Sigmoid colon (tissue), 4 donors: ENCODE data around the gene ADCY3.

ENCODE experiments used
- POLR2A ChIP-seq, 2 donors: fragments of 450-650 bp; IDR thresholded peaks; one replicate each; pipeline ENCODE4 v1.6.1; 2016; ENCODE audit warnings: antibody characterized with exemption in 2 of 2, mild to moderate bottlenecking in 2 of 2, moderate library complexity in 2 of 2
- POLR2AphosphoS5 ChIP-seq, 4 donors: sonication (generic); formaldehyde crosslinking; IDR thresholded peaks; one replicate each; pipeline ENCODE4 v1.6.1; 2017; ENCODE audit warnings: antibody characterized with exemption in 4 of 4
- TF ChIP-seq, protein P1 (sequence below), 4 experiments: fragments of 450-650 bp in 3 of 4; fragments of 200-600 bp in 1 of 4; IDR thresholded peaks; one replicate each; pipeline ENCODE4 v1.5.1; 2016 to 2019; ENCODE audit warnings: antibody characterized with exemption in 4 of 4, mild to moderate bottlenecking in 3 of 4, moderate library complexity in 2 of 4

GRCh38 chr2:24783641-24784040, 136.4 kb downstream of the ADCY3 start:
- TF ChIP-seq, protein P1, sequence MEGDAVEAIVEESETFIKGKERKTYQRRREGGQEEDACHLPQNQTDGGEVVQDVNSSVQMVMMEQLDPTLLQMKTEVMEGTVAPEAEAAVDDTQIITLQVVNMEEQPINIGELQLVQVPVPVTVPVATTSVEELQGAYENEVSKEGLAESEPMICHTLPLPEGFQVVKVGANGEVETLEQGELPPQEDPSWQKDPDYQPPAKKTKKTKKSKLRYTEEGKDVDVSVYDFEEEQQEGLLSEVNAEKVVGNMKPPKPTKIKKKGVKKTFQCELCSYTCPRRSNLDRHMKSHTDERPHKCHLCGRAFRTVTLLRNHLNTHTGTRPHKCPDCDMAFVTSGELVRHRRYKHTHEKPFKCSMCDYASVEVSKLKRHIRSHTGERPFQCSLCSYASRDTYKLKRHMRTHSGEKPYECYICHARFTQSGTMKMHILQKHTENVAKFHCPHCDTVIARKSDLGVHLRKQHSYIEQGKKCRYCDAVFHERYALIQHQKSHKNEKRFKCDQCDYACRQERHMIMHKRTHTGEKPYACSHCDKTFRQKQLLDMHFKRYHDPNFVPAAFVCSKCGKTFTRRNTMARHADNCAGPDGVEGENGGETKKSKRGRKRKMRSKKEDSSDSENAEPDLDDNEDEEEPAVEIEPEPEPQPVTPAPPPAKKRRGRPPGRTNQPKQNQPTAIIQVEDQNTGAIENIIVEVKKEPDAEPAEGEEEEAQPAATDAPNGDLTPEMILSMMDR (IDR thresholded peaks at IDR 0.05): no peak
- TF ChIP-seq POLR2AphosphoS5 (IDR thresholded peaks at IDR 0.05) (no peak), POLR2A (IDR thresholded peaks at IDR 0.05) (no peak)
